Pancreas (tissue), 10 donors: ENCODE data around the gene GLB1L3. TPM values are rescaled to one million over a fixed set of nuclear protein-coding genes. Genes with fewer than 3 reads are reported as not detected.
"Not testable (repeated sequence)": the region's sequence is repeated elsewhere in the genome, so short reads cannot be mapped to it uniquely, and the experiment has no call there.

Source experiments
- ATAC-seq, 4 donors: fragments of 200-7000 bp; cut with Tn5 transposase; one replicate each; pipeline versions ENCODE4 v1.8.0 to v1.9.1; 2020; ENCODE audit warnings: mild to moderate bottlenecking in 4 of 4, moderate library complexity in 4 of 4
- DNase-seq, 6 donors: peaks; one replicate each; pipeline ENCODE4 v3.0.0-alpha.2; 2020
- FAIRE-seq: peaks from 2 replicates; lab custom pipeline; 2012; peaks lifted over from hg19 to GRCh38; lab: Jason Lieb, UNC
- H3K27ac ChIP-seq, 4 donors: fragments of 200-600 bp; sonication (generic); 1 replicate in 3 of 4; 2 replicates in 1 of 4; pipeline versions ENCODE4 v1.5.0 to v1.8.0; 2020
- H3K27me3 ChIP-seq, 4 donors: fragments of 200-600 bp; one replicate each; pipeline ENCODE4 v1.8.0; 2021
- H3K36me3 ChIP-seq, 3 donors: fragments of 200-600 bp; sonication (generic) in 1 of 3; one replicate each; pipeline versions ENCODE4 v1.5.0 to v1.8.0; 2020 to 2021
- H3K4me1 ChIP-seq, 3 donors: fragments of 200-600 bp; one replicate each; pipeline ENCODE4 v1.8.0; 2021
- H3K4me3 ChIP-seq, 4 donors: fragments of 200-600 bp; sonication (generic) in 2 of 4; one replicate each; pipeline versions ENCODE4 v1.5.0 to v1.8.0; 2020 to 2021
- H3K9me3 ChIP-seq, 4 donors: fragments of 200-600 bp; one replicate each; pipeline ENCODE4 v1.8.0; 2021
- CTCF ChIP-seq, 4 donors: fragments of 200-600 bp; sonication (generic) in 3 of 4; IDR thresholded peaks; one replicate each; pipeline versions ENCODE4 v1.5.0 to v1.8.0; 2021; ENCODE audit warnings: antibody characterized with exemption in 4 of 4
- WGBS, 2 donors: extraction: QIAGEN DNeasy Blood & Tissue Kit; methylation state at CpG; one replicate each; pipeline ENCODE4 v1.1.7; 2013; 5-methylcytosine and 5-hydroxymethylcytosine counted together
- intact Hi-C, 3 donors: fragments of 100-400 bp; cut with DNase I; formaldehyde crosslinking; loops; one replicate each; pipeline versions ENCODE4 v1.11.1 to v1.14.2; 2022
- polyA plus RNA-seq, 2 donors: library from polyadenylated mRNA; stranded (reverse); fragments of 200-250 nt; gene quantifications; one replicate each; pipeline ENCODE4 v1.2.3, GENCODE V29; 2013
- total RNA-seq, 6 donors: library from RNA; stranded (reverse); fragmentation: NEBNext Ultra II Directional in 4 of 6; extraction: Animal tissue kit (Norgen Biotek cat#: 25700) in 4 of 6; gene quantifications; one replicate each; pipeline versions ENCODE4 v1.2.1 to v1.2.4, GENCODE V29; 2021 to 2023
- donor health status: healthy with polysubstance abuse.
- donor health status: DM: no; HTN: no; CAD: no; lungs with moderate emphysema.
- donor health status: DM: no; HTN: no; CAD: no.
- donor health status: control.
- donor health status: control.
- donor health status: Bipolar disorder and iron deficiency.
- donor health status: DM: yes; HTN: yes; CAD: no.
- donor health status: DM: no; HTN: no; CAD: no.
- donor health status: DM: no; HTN: no; CAD: no.
- donor health status: DM: yes; HTN: yes; CAD: no.

Gene GLB1L3
- total and polyA plus RNA-seq, 8 donors: 0.12 to 0.38 (median 0.14) TPM; not detected in 4

GRCh38 chr11:134253188-134253993 is 22.8 kb upstream of the GLB1L3 start, which contains the start of the genes ACAD8 and THYN1:
Gene ACAD8, plus strand, starts transcription at chr11:134253568. Its CDS starts 33 bp downstream, at chr11:134253601.
Gene THYN1, minus strand, starts transcription at chr11:134253352. Its CDS starts 470 bp downstream, at chr11:134252882.
- intact Hi-C loops: no loop called here
- Histone ChIP-seq H3K27ac (peak within 1 kb of the TSS in 3 of 4 donors; percentile 39 to 50 (median 43)), H3K4me1 (peaks cover 0 to 17% (median 8%) of the 10 kb centered on the region in 3 donors), H3K27me3 (no peaks in the 10 kb centered on the region), H3K4me3 (peak within 1 kb of the TSS; percentile 75 to 94 (median 90)), H3K36me3 (peaks cover 0 to 23% (median 0%) of the 10 kb centered on the region in 3 donors), H3K9me3 (no peaks in the 10 kb centered on the region)
- WGBS, 2 donors: 0% methylated on average over 48 to 70 of the region's 70 CpGs
- TF ChIP-seq CTCF (IDR thresholded peaks at IDR 0.05): peak in 3 of 4 donors; percentile 10 to 47 (median 17)
- DNase-seq (peak; percentile 93 to 98 (median 96)), FAIRE-seq (no peak), ATAC-seq (peak; percentile 99 to 100 (median 100))

- H3K27me3 ChIP-seq: no peaks in the 10 kb centered on the region
- peaks cover 0 to 17% (median 8%) of the 10 kb centered on the region in 3 donors for H3K4me1 ChIP-seq
- TF ChIP-seq CTCF (IDR thresholded peaks at IDR 0.05): no peak
- intact Hi-C loops: no loop called here
- H3K4me3 ChIP-seq: peak overlapping the region in 3 of 4 donors; percentile 85 to 94 (median 94)
- FAIRE-seq: no peak
- 28% methylated on average over 3 of the region's 3 CpGs for WGBS, 2 donors
- no peak for DNase-seq
- no peak for ATAC-seq
- H3K27ac ChIP-seq: no peak overlapping the region
- H3K9me3 ChIP-seq: no peaks in the 10 kb centered on the region
- H3K36me3 ChIP-seq: peaks cover 0 to 24% (median 0%) of the 10 kb centered on the region in 3 donors
These were observed 21.6 kb upstream of the GLB1L3 start for GRCh38 chr11:134254433-134255183.

GRCh38 chr11:134255184-134255561 is 21.0 kb upstream of the GLB1L3 start:
- H3K4me3 ChIP-seq, H3K9me3 ChIP-seq, DNase-seq, ATAC-seq, FAIRE-seq, intact Hi-C loops, H3K27ac ChIP-seq, H3K27me3 ChIP-seq: not testable (repeated sequence)
- H3K4me1 ChIP-seq: peaks cover 0 to 17% (median 8%) of the 10 kb centered on the region in 3 donors
- WGBS, 2 donors: 97 to 99% methylated on average over 5 of the region's 5 CpGs
- H3K36me3 ChIP-seq: peaks cover 0 to 25% (median 5%) of the 10 kb centered on the region in 3 donors

GRCh38 chr11:134257101-134257500 is 19.1 kb upstream of the GLB1L3 start:
- H3K27ac ChIP-seq: no peak overlapping the region
- no peak for TF ChIP-seq CTCF (IDR thresholded peaks at IDR 0.05)
- H3K4me1 ChIP-seq: peaks cover 0 to 13% (median 8%) of the 10 kb centered on the region in 3 donors
- peaks cover 0 to 35% (median 12%) of the 10 kb centered on the region in 3 donors for H3K36me3 ChIP-seq
- no peak overlapping the region for H3K4me3 ChIP-seq
- H3K27me3 ChIP-seq: no peaks in the 10 kb centered on the region
- ATAC-seq: no peak
- intact Hi-C loops: no loop called here
- no peaks in the 10 kb centered on the region for H3K9me3 ChIP-seq
- FAIRE-seq: no peak
- WGBS, 2 donors: 91 to 92% methylated on average over 11 of the region's 11 CpGs
- DNase-seq: no peak

GRCh38 chr11:134258577-134258976 is 17.6 kb upstream of the GLB1L3 start:
- Histone ChIP-seq H3K27ac (no peak overlapping the region), H3K9me3 (no peaks in the 10 kb centered on the region), H3K36me3 (peaks cover 0 to 36% (median 12%) of the 10 kb centered on the region in 3 donors), H3K4me3 (no peak overlapping the region), H3K4me1 (peaks cover 0 to 10% (median 8%) of the 10 kb centered on the region in 3 donors), H3K27me3 (no peaks in the 10 kb centered on the region)
- ATAC-seq (no peak), DNase-seq (no peak), FAIRE-seq (no peak)
- intact Hi-C loops: no loop called here
- no peak for TF ChIP-seq CTCF (IDR thresholded peaks at IDR 0.05)
- WGBS, 2 donors: 84 to 88% methylated on average over 4 of the region's 4 CpGs
